Adrenal gland (tissue), 12 donors: ENCODE data around the gene ULBP3. TPM values are rescaled to one million over a fixed set of nuclear protein-coding genes. Genes with fewer than 3 reads are reported as not detected.
"Not testable (repeated sequence)": the region's sequence is repeated elsewhere in the genome, so short reads cannot be mapped to it uniquely, and the experiment has no call there.

Experiments used
- DNase-seq, 7 donors: peaks; one replicate each; pipeline ENCODE4 v3.0.0-alpha.2; 2019 to 2020
- H3K27ac ChIP-seq, 5 donors: fragments of 200-600 bp; sonication (generic) in 4 of 5; 1 replicate in 3 of 5; 2 replicates in 2 of 5; pipeline versions ENCODE4 v1.5.1 to v1.8.0; 2016 to 2020; ENCODE audit warnings: mild to moderate bottlenecking in 1 of 5
- H3K27me3 ChIP-seq: fragments of 200-600 bp; 2 replicates; pipeline ENCODE4 v1.8.0; 2021
- H3K36me3 ChIP-seq, 2 donors: fragments of 200-600 bp; replicated peaks in 1 of 2; 1 replicate in 1 of 2; 2 replicates in 1 of 2; pipeline versions ENCODE4 v1.5.1 to v1.8.0; 2018 to 2022
- H3K4me1 ChIP-seq, 2 donors: fragments of 200-600 bp; replicated peaks in 1 of 2; 1 replicate in 1 of 2; 2 replicates in 1 of 2; pipeline versions ENCODE4 v1.5.1 to v1.8.0; 2018 to 2021
- H3K4me3 ChIP-seq, 4 donors: fragments of 200-600 bp; sonication (generic) in 3 of 4; one replicate each; pipeline ENCODE4 v1.5.1; 2016 to 2018
- H3K9me3 ChIP-seq, 3 donors: fragments of 200-600 bp; sonication (generic) in 1 of 3; replicated peaks in 1 of 3; 1 replicate in 2 of 3; 2 replicates in 1 of 3; pipeline versions ENCODE4 v1.5.1 to v1.8.0; 2016 to 2021
- CTCF ChIP-seq, 6 experiments: fragments of 450-650 bp in 4 of 6; fragments of 200-600 bp in 2 of 6; sonication (generic) in 1 of 6; IDR thresholded peaks; 1 replicate in 5 of 6; 2 replicates in 1 of 6; pipeline versions ENCODE4 v1.5.1 to v1.8.0; 2016 to 2021; ENCODE audit warnings: antibody characterized with exemption in 6 of 6, mild to moderate bottlenecking in 2 of 6, moderate library complexity in 1 of 6
- POLR2A ChIP-seq, 2 donors: fragments of 450-650 bp; IDR thresholded peaks; one replicate each; pipeline ENCODE4 v1.6.1; 2017; ENCODE audit warnings: antibody characterized with exemption in 2 of 2, mild to moderate bottlenecking in 2 of 2, moderate library complexity in 1 of 2
- WGBS, 4 donors: extraction: QIAGEN DNeasy Blood & Tissue Kit in 2 of 4; methylation state at CpG; one replicate each; pipeline versions ENCODE4 v1.1.5 to v1.1.7; 2013 to 2017; 5-methylcytosine and 5-hydroxymethylcytosine counted together
- intact Hi-C, 2 donors: fragments of 100-400 bp; cut with DNase I; formaldehyde crosslinking; loops; one replicate each; pipeline versions ENCODE4 v1.14.1 to v1.15.0; 2022 to 2023
- polyA plus RNA-seq, 3 donors: library from polyadenylated mRNA; stranded (reverse); fragments of 200-250 nt in 2 of 3; fragments of 350-450 nt in 1 of 3; fragmentation: Illumina TruSeq in 1 of 3; extraction: RNeasy Lipid Tissue Mini Kit (QIAGEN cat#74804) in 1 of 3; gene quantifications; one replicate each; pipeline ENCODE4 v1.2.3, GENCODE V29; 2013 to 2014
- total RNA-seq, 9 donors: library from RNA; depleted of rRNA in 4 of 9; stranded (reverse); fragments of >200 nt in 4 of 9; fragments of 120-200 nt in 1 of 9; fragmentation: NEBNext Ultra II Directional in 1 of 9; extraction: Animal tissue kit (Norgen Biotek cat#: 25700) in 1 of 9; gene quantifications; one replicate each; pipeline versions ENCODE4 v1.1.0 to v1.2.4, GENCODE V29; 2013 to 2023
- donor health status: healthy with polysubstance abuse.
- donor health status: Bipolar disorder and iron deficiency.
- donor health status: DM: yes; HTN: yes; CAD: no.
- donor health status: DM: no; HTN: no; CAD: no.
- donor health status: DM: no; HTN: no; CAD: no.
- donor health status: DM: yes; HTN: yes; CAD: no.

Gene ULBP3
- total and polyA plus RNA-seq, 12 donors: 0.17 to 15.6 (median 5.1) TPM

DNA sequence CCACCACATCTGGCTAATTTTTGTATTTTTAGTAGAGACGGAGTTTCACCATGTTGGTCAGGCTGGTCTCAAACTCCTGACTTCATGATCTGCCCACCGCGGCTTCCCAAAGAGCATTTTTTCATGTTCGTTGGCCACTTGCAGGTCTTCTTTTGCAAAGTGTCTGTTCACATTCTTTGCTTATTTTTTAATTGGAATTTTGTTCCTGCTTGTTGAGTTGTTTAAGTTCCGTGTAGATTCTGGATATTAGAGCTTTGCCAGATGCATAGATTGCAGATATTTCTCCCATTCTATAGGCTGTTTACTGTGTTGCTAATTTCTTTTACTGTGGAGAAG is 51.8 kb downstream of the ULBP3 start:
- H3K4me3 ChIP-seq, H3K9me3 ChIP-seq, H3K36me3 ChIP-seq, H3K27ac ChIP-seq, DNase-seq, H3K4me1 ChIP-seq: not testable (repeated sequence)
- intact Hi-C loops: loop anchor here (2.0 to 5.0 kb wide), 2 partner anchors 80 to 82 kb away; no protein-coding TSS in a partner anchor
- peak in 2 of 6 experiments; percentile 13 to 14 for TF ChIP-seq CTCF (IDR thresholded peaks at IDR 0.05)
- 0 to 4% (median 3%) methylated on average over 5 of the region's 5 CpGs for WGBS, 4 donors
- peaks cover 41% of the 10 kb centered on the region for H3K27me3 ChIP-seq

DNA sequence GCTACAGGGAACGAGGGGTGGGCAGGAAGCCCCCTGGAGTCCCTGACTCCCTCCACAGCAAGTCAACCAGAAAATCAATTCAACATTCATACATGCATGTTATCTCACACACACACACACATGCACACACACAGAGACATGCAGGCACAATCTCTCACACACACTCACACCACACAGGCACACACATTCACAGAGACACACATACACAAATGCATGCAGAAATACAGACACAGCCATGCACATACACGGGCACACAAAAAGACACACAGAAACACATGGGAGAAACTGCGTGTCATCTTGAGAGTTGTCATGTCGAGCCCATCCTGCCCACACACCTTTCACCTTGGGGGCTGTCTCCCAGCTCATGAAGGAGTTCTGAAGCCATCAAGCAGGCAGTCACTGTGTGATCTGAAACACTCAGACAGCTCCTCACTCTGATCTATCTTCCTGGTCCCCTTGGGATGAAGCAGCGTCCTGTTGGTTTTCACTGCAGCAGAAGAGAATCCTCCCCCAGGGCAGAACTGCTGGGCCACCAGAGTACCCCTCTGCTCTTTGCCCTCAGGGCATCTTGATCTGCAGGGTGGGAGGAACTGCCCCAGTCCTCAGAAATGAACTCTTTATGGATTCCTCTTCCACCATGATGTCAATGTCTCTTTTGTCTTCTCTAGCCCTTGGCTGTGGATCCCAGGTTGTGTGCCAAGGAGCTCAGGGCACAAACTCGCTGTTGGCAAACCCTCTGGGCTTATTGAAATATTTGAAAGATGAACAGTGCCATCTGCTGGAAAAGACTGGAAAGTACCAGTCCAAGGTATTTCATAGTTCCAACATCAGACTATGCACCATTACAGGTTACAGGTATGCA is 52.4 kb downstream of the ULBP3 start:
- no peak for TF ChIP-seq POLR2A (IDR thresholded peaks at IDR 0.05)
- TF ChIP-seq CTCF (IDR thresholded peaks at IDR 0.05): peak; percentile 57 to 88 (median 80)
- H3K27me3 ChIP-seq: peaks cover 41% of the 10 kb centered on the region

DNA sequence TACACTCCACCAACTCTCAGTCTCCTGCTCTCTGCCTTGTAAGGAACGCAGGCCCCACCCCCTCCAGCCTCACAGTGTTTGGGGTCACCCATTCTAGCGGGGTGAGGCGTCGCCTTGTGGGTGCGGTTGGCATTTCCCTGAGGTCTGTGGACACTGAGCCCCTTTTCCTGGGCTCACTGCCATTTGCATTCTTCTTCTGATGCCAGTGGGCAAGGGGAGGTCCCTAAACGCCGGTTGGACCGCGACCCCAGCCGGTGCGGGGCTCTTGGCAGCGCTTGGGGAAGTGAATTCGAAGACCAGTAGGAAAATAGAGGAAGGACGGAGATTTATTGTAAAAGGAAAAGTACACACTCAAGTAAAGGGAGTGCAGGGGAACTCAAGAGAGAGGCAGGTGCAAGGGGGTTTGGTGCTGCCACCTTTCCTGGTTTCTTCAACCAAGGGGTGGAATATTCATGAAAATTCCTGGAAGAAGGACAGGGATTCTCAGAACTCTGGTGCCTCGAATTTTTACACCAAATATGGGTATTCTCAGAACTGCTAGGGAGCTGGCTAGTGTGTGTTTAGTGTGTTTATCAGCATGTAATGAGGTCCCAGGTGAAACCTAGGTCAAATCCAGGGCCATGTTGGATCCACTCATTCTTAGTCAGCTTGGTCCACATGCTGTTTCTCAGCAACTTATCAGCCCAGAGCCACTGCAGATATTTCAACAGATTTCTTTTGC is 53.5 kb downstream of the ULBP3 start:
- WGBS, 4 donors: 5 to 9% (median 5%) methylated on average over 14 to 15 of the region's 15 CpGs
- intact Hi-C loops: loop anchor here (2.0 to 5.0 kb wide), 2 partner anchors 78 to 81 kb away; no protein-coding TSS in a partner anchor
- H3K27ac ChIP-seq, H3K36me3 ChIP-seq, H3K4me3 ChIP-seq, DNase-seq, H3K4me1 ChIP-seq, H3K9me3 ChIP-seq: not testable (repeated sequence)
- peaks cover 41% of the 10 kb centered on the region for H3K27me3 ChIP-seq

More for the DNA sequence above, 52.4 kb downstream of the ULBP3 start:
- WGBS, 4 donors: 22 to 35% (median 26%) methylated on average over 6 of the region's 6 CpGs
- peak; percentile 64 to 85 (median 78) for DNase-seq
- Histone ChIP-seq H3K4me1 (no peaks in the 10 kb centered on the region), H3K27ac (no peak overlapping the region), H3K36me3 (no peaks in the 10 kb centered on the region), H3K4me3 (no peak overlapping the region), H3K9me3 (no peaks in the 10 kb centered on the region)
- intact Hi-C loops: loop anchor here (2.0 to 5.0 kb wide), 2 partner anchors 79 to 82 kb away; no protein-coding TSS in a partner anchor

DNA sequence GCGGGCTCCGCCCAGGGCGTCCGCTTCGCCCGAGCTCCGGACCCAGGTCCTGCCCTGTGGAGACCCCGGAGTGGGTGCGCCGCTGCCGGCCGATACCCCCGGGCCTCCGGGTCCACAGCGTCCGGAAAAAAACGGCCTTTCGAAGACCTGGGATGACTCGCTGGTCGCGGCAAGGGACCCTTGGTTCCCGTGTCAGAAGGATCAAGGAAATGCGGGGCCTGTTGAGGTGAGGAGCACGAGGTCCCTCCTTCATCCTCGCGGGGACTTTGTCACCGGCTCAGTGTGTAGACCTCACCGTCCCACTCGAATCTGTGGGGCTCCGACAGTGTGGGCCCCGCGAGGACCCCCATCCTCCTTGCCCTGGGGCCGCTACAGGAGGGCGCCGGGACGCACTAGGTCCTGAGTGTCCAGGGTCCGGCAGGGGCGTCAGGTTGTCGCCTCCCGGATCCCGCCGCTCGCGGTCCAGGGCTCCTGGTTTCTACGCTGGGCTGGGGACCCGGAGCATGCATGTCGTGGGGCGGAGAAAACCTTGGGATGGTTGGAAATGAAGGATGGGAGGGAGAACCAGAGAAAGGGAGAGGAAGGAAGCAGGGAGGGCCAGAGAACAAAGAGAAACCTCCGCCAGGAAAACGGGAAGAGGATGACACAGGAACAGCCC is 54.2 kb downstream of the ULBP3 start:
- not testable (repeated sequence) for H3K27ac ChIP-seq, H3K9me3 ChIP-seq, H3K4me3 ChIP-seq, H3K4me1 ChIP-seq, H3K36me3 ChIP-seq
- peaks cover 41% of the 10 kb centered on the region for H3K27me3 ChIP-seq
- peak in 1 of 7 donors; percentile 8 for DNase-seq
- intact Hi-C loops: loop anchor here in 1 of 2 donors (5.0 kb wide), 1 partner anchor 77 kb away; no protein-coding TSS in a partner anchor
- WGBS, 4 donors: 0 to 9% (median 3%) methylated on average over 2 to 45 of the region's 50 CpGs; no CpG with 5 or more reads in 1 of the 4 donors

DNA sequence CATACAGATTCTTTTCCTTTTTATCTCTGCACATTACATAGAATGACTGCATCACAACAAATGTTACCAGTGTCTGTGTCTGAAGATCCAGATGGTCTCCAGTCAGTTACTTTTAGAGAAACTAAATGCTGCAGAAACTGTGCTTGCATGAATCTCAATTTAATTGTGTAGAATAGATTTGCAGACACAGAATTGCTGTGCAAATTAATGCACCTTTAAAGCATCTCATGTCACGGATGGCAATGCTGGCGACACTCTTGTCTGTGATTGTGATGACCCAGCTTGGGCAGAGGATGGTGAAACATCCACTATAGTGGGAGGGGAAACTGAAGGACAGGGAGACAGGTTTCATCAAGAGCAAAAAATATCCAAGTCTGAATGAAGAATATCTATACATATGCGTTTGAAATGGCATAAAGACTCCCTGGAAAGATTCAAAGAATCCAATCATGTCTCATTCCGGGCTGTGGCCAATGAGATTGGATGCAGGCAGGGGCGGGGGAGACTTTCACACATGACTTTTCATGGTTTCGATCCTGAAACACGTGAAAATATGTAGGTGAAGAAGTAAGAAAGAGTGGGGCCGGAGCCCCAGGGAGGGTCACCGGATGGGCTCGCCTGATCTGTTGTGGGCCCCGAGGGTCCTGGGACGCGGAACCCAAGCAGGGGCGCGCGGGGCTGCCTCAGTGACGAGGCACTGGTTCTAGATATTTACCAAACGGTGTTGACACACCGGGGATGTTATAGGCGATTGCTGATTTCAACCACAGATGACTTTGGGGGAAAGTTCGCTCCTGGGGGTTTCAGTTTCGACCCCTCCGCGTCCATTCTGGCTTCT is 54.9 kb downstream of the ULBP3 start:
- H3K4me1 ChIP-seq, H3K4me3 ChIP-seq, intact Hi-C loops, DNase-seq, H3K27ac ChIP-seq, H3K36me3 ChIP-seq, H3K9me3 ChIP-seq: not testable (repeated sequence)
- H3K27me3 ChIP-seq: peaks cover 38% of the 10 kb centered on the region
- 16 to 22% (median 17%) methylated on average over 7 to 10 of the region's 24 CpGs for WGBS, 4 donors

- peaks cover 36% of the 10 kb centered on the region for H3K27me3 ChIP-seq
- DNase-seq, intact Hi-C loops, H3K4me1 ChIP-seq, H3K9me3 ChIP-seq, H3K4me3 ChIP-seq, H3K27ac ChIP-seq, H3K36me3 ChIP-seq: not testable (repeated sequence)
- WGBS, 4 donors: 33 to 45% (median 35%) methylated on average over 8 of the region's 8 CpGs
Observed at GRCh38 chr6:150012846-150013784, 55.8 kb downstream of the ULBP3 start.
